ENCODE results near the gene SCAPER.

DNA sequence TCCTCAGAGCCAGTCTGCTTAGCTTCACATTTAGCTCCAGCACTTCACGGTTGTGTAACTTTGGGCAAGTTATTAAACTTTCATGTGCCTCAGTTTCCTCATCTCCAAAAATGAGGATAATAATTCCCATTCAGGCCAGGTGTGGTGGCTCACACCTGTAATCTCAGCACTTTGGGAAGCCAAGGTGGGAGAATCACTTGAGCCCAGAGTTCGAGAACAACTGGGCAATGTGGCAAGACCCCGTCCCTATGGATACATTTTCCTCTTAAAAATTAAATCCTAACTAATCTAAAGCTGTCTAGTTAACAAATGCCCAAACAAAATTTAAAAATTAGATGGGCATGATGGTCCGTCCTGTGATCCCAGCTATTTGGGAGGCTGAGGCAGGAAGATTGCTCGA lies 33.6 kb upstream of the SCAPER start:
- TF ChIP-seq, protein P1, sequence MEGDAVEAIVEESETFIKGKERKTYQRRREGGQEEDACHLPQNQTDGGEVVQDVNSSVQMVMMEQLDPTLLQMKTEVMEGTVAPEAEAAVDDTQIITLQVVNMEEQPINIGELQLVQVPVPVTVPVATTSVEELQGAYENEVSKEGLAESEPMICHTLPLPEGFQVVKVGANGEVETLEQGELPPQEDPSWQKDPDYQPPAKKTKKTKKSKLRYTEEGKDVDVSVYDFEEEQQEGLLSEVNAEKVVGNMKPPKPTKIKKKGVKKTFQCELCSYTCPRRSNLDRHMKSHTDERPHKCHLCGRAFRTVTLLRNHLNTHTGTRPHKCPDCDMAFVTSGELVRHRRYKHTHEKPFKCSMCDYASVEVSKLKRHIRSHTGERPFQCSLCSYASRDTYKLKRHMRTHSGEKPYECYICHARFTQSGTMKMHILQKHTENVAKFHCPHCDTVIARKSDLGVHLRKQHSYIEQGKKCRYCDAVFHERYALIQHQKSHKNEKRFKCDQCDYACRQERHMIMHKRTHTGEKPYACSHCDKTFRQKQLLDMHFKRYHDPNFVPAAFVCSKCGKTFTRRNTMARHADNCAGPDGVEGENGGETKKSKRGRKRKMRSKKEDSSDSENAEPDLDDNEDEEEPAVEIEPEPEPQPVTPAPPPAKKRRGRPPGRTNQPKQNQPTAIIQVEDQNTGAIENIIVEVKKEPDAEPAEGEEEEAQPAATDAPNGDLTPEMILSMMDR (conservative IDR thresholded peaks at IDR 0.05; ENCODE audit: low read depth, low read length) = no peak
- TF ChIP-seq EZH2 (IDR thresholded peaks at IDR 0.05; ENCODE audit: borderline replicate concordance, low read depth, low read length, poor library complexity, severe bottlenecking) = no peak
